Stromal cell of bone marrow (primary cell): ENCODE results near the gene RNF146.
"Not testable (repeated sequence)": the region's sequence is repeated elsewhere in the genome, so short reads cannot be mapped to it uniquely, and the experiment has no call there.

Experiments
- DNase-seq: peaks from one replicate; pipeline ENCODE4 v3.0.0-alpha.2; 2012; ENCODE audit warnings: low read depth

RNF146 gene

DNA sequence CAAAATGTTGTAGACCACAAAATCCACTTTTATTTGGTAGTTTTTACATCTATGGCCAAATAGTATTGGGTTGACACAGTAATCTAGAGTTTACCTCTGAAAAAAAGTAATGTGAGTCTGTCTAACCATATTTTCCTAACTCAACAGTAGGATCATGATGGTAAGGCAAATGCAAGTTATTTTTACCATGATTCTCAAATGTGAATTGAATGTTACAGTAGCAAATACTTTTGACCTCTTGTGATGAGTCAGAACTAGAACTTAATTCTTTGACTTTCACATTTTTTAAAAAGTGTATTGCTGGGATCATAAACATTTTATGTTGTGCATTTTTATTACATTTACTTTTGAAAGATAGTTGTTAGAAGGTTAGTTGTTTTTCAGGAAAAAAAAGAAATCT, 22.0 kb downstream of the RNF146 start:
- DNase-seq: no peak

DNA sequence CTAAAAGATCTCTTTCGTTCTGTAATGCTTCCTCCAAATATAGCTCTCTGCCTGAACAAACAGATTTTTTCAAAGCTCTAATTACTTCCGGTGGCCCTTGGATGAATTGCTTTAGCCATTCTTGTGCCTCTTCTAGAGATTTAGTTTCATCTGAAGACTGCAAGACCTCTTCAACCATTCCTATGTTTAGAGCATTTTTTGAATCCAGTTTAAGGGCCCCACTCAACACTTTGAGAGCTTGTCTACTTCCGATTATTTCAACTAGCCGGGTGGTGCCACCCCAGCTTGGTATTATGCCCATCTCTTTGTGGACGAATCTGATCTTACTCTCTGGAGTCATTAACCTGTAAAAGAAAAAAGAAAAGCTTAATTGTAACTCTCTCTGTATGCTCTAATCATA, 23.3 kb downstream of the RNF146 start:
- no peak for DNase-seq

DNA sequence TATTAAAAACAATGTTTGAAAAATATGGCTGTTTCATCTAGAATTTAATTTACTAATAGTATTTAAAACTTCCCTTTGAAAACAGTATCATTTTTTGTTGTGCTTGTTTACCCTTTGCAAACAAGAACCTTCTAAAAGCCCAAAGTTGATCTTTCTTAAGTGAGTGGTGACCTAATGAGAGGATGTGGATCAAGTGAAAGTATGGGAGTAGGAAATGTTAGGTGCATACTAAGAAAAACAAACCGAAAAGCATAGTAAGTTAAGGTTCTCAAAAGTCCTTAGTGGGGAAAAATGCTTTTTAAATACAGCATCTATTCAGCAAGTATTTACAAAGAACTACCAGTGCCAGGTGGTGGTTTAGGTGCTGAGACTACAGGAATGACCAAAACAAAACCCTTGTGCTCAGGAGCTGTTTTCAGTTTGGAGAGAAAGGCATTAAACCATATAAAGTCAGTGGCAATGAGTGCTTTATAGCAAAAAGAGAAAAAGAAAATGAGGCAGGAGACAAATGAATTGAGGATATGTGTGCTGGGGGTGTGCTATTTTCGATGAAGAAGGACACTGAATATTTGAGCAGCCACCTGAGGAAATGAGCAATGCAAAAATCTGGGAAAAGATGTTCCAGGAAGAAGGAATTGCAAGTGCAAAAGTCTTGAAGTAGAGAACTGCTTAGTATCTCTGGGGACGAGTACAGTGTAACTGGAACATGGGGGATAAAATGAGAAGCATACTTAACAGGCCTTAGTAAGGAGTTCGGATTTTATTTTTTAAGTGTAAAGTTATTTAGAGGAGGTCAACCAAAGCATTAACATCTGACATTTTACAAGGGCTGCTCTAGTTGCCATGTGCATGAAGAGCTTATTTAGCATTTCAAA, 24.0 kb downstream of the RNF146 start:
- DNase-seq: no peak

DNA sequence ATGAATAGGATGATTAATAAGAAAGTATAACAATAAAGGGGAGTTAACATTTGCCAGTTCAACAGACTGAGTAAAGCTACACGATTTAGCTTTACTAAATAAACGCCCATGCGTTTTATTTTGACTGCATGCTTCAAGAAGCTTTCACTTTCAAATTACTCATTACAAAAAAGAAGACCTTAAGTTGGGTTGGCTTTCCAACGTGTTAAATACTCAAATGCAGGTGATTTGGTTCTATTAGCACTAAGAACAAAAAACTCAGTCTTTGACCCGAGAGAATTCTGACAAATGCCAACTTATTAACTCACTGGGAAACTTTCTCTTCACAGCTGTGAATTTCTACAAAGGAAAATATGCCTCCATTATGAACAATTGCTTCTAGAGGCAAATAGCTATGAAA, 24.8 kb downstream of the RNF146 start:
- no peak for DNase-seq

DNA sequence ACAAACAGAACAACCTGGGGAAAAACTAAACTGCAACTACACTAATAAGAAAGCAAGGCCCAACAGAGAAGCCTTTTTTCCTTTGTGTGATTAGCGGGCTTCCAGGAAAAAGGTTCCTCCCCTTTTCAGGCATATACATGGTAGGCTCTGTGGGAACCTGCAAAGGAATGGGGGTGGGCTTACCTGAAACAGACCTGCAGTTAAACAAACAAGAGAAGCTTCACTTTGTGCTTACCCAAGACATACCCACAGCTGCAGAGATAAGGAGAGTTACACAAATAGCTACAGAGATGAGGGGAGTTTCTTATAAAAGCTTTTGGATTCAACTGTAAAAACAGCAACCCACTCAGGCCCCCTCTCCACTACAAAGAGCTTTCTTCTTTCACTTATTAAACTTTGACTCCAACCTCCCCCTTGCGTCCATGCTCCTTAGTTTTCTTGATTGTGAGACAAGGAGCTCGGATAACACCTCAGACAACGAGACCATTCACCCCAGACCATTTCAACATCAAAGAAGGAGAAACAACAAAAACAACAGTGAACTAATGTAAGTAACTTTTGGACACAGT, 30.9 kb downstream of the RNF146 start:
- no peak for DNase-seq

DNA sequence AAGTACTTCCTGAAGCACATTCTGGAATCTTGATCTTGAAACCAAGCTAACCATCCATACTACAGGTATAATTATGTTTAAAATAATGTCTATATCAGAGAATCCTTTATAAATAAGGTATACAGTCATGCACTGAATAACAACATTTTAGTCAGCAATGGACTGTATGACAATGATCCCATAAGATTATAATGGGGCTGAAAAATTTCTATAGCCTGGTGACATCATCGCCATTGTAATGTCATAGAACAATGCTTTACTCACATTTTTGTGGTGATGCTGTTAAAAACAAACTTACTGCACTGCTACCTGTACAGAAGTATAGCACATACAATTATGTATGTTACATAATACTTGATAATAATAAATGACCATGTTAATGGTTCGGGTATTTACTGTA, 31.8 kb downstream of the RNF146 start:
- DNase-seq: no peak

DNA sequence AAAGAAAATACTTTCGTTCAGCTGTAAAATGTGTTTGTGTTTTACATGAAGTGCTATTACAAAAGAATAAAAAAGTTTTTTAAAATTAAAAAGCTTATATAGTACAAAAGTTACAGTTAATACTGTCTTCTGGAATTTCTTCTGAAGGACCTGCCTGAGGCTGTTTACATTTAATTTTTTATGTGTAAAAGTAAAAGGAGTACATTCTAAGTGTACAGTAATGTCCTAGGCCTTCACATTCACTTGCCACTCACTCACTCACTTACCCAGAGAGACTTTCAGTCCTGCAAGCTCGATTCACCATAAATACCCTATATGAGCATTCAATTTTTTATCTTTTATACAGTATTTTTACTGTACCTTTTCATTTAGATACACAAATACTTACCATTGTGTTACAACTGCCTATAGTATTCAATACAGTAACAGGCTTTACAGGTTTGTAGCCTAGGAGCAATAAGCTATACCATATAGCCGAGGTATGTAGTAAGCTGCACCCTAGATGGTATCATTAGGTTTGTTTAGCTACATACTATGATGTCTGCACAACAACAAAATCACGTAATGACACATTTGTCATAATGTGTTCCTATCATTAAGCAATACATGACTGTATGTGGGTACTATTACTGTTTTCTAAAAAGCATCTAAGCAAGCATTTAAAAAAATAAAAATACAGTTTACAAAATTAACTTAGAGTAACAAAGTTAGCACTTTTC, 33.0 kb downstream of the RNF146 start:
- DNase-seq: no peak

DNA sequence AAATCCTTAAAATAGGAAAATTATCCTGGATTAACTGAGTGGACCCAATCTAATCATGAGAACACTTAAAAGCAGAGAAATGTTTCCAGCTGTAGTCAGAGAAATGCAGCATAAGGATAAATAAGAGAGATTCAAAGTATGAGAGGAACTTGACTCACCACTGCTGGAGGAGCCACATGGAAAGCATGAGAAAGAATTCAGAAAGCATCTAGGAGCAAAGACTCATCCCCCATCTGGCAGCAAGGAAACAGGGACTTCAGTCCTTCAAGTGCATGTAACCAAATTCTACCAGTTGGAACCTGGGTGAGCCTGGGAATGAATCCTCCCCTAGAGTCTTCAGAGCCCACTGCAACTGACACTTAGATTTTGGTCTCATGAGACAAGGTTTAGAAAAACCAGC, 33.7 kb downstream of the RNF146 start:
- peak; percentile 75 for DNase-seq

DNA sequence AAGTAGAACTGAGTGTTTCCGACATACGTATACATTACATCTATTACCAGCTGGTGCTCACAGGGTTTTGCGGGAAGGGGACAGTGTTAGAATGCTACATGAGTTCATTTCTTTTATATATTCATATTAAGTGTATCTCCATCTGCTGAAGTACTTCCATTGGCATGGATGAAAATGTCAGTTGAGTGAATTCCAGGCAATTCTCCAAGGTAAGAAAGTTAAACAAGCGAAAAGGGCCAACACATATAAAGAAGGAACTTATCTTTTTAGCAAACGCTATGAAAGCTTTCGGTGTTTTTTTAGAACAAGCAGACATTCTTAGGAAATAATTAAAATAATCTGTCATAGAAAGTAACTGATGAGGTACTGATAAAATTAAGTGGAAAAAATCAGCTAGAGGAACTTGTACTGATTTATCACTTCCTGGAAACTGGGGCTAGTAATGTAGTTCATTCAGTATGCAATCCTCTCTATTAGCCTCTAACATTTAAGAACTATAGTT, 34.6 kb downstream of the RNF146 start:
- no peak for DNase-seq

DNA sequence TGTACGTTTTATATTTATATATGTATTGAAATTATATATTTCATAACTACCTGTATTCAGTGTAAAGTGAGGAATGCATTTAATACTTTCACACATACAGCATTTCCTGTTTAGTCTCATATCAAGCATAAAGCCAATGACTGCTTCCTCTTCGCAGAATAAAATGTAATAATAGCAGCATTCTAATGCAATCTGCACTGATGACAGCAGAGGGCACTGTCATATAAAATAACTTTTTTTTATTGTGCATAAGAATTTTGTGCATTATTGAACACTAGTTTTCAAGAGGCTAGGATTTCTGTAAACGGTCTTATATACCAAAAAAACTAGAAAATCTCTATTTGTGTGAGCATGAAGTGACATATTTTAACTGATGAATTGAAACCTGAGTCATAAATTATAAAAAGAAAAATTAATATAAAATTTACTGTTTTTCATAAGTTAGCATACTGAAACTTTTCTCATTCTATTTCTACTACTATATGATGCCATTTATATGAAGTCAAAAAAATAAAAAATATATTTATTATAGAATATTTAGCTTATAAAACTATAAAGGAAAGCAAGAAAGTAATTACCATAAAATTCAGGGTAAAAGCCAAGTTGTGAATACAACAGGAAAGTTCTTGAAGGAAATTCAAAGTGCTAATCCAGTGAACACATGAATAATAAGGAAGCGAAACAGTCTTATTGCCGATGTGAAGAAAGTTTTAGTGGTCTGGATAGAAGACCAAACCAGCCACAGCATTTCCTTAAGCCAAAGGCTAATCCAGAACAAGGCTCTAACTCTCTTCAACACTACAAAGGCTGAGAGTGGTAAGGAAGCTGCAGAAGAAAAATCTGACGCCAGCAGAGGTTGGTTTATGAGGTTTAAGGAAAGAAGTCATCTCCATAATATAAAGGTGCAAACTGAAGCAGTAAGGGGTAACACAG, 36.3 kb downstream of the RNF146 start:
- no peak for DNase-seq

DNA sequence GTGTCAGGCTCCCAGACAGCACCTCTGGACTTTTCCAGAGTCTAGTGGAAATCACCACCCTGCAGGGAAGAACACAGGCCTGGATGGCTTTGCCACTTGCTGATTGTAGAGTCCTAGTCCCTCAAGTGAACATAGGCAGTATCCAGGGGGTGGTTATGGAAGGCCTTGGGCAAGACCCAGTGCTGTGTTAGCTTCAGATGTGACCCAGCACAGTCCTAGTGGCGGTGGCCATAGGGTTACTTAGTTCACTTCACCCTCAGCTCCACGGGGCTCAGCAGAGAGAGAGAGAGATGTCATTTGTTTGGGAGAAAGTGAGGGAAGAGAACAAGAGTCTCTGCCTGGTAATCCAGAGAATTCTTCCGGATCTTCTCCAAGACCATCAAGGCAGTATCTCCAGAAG, 37.3 kb downstream of the RNF146 start:
- DNase-seq: no peak

DNA sequence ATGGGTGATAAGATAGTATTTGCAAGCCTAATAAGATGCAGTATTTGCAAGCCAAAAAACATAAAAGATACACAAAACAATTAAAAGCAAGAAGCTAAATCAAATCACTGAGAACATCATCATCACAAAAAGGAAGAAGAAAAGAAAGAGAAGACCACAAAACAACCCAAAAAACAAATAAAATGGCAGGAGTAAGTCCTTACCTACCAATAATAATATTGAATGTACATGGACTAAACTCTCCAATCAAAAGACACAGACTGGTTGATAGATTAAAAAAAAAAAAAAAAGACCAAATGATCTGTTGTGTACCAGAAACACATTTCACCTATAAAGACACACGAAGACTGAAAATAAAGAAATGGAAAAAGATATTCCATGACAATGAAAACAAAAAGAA, 39.1 kb downstream of the RNF146 start:
- DNase-seq: no peak

DNA sequence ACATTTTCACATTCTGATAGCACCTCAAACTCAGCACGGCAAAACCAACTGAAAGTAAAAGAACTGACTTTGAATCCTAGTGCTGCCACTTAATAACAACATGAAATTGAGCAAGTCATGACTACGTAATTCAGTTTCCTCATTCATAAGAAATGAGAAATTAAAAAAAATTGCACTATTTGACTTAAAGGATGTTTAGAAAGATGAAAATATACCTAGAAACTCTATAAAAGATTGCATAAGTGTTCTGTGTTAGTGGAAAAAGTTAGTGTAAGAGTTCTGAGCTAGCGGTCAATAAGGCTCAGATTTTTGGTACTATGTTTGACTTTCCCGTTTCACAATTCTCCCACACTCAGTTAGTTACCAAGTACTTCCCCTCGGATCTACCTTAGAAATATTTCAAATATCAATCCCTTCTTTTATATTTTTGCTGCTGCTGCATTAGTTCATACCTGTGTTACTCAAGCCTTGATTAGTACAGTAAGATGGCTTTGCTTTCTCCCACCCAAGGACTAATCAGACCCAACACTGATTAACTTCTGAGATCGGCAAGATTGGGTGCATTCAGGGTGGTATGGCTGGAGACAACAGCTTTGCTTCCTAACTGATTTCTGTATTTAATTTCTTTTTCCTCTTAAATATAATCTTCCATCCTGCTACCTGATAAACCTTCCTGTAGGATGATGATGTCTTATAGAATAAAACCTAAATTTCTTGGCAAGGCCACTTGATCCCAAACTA, 50.9 kb downstream of the RNF146 start:
- no peak for DNase-seq

DNA sequence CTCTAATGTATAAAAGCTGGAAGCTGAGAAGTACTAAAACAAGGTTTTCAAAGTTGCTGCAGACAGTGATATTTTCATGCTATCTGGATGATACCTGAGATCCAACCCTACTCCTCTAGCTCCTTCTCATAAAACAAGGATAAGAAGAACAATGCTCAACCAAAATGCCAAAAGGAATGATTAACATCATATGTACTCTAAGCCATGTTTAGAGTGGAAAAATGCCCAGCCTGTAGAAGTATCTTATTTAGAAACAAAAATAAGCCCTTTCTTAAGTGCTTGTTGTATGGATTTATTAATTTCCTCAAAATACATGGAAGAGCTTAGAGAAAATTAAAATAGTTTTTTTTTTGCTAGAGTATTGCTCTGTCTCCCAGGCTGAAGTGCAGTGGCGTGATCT, 53.0 kb downstream of the RNF146 start:
- no peak for DNase-seq

DNA sequence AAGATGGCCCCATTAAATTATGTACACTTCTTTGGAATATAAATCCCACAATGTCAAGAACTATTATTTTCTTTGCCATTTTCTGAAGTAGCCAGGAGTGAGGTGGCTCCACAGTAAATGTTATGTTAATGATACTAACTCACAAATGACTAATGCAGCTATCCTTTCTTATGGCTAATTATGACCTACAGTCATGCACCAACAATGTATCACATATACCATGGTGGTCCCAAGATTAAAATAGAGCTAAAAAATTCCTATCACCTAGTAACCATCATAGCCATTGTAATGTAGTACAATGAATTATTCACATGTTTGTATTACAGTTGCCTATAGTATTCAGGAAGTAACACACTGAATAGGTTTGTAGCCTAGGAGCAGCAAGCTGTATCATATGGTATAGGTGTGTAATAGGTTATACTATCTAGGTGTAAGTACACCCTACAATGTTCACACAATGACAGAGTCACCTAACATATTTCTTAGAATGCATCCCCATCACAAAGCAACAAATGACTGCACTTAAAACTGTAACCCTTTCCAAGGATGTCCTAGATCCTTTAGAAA, 61.5 kb downstream of the RNF146 start:
- DNase-seq: no peak

DNA sequence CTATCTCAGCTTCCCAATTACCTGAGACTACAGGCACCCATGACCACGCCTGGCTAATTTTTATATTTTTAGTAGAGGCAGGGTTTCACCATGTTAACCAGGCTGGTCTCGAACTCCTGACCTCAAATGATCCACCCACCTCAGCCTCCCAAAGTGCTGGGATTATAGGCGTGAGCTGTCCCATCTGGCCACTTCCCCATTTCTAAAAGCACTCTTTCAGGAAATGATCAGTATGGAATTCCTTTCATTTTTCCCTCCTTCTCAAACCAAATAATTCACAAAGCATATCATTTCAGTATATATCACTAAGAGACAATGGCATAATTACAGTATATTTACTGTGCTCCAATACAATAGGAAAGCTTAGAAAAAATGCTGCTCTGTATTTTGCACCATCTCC, 64.6 kb downstream of the RNF146 start:
- not testable (repeated sequence) for DNase-seq

DNA sequence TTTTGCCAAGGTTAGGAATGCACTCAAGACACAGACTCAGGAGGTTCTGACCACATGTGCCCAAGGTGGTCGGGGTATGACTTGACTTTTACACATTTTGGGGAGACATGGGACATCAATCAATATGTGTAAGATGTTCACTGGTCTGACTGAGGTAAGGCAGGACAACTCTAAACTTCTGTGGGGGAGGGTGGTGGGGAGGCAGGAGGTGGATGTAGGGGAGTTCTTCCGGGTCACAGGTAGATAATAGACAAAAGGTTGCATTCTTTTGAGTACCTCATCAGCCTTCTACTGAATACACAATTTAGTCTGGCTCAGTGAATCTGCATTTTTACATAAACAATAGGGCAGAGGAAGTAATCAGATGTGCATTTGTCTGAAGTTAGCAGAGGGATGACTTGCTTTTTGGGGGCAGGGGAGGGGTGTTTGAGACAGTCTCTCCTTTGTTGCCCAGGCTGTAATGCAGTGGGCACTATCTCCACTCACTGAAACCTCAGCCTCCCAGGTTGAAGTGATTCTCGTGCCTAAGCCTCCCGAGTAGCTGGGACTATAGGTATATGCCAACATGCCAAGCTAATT, 65.8 kb downstream of the RNF146 start:
- no peak for DNase-seq
